ENCODE results near the gene IQCK.
A peak's percentile ranks its signal among the peaks of the same experiment; 100 is the strongest.

Gene IQCK

DNA sequence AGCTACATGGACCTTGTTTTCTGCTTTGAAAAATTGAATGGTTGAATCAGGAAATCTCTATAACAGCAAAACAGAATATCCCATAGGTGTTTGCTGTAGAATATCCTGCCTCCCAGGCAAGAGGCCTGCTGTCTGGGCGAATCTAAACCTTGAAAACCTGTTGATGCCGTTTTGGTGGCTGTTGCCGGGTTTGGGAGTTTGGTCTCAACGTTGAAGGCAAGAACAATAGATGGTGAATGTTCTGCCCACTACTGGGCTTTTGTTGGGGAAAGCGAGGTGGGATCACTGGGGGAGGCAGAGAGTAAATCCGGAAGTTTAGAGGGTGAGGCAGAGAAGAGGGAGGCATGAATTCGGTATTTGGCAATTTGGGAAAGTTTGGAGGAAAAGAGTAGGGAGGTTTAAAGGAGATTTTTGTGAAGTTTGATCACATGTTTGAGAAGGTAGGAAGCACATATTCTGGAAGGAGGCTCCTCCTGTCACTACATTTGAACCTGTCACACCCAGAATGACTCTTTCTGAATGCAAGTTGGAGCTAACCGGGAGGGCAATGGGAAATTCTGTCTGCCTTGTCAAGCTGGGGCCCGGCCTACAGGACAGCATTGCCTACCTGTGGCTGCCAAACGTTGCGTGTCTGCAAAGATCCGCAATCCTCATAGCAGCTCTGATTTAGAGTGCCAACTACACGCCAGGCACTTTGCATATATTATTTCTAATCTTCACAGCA is 120.1 kb downstream of the IQCK start:
- DNase-seq (ENCODE audit: low read depth), result no peak
- TF ChIP-seq, protein P1, sequence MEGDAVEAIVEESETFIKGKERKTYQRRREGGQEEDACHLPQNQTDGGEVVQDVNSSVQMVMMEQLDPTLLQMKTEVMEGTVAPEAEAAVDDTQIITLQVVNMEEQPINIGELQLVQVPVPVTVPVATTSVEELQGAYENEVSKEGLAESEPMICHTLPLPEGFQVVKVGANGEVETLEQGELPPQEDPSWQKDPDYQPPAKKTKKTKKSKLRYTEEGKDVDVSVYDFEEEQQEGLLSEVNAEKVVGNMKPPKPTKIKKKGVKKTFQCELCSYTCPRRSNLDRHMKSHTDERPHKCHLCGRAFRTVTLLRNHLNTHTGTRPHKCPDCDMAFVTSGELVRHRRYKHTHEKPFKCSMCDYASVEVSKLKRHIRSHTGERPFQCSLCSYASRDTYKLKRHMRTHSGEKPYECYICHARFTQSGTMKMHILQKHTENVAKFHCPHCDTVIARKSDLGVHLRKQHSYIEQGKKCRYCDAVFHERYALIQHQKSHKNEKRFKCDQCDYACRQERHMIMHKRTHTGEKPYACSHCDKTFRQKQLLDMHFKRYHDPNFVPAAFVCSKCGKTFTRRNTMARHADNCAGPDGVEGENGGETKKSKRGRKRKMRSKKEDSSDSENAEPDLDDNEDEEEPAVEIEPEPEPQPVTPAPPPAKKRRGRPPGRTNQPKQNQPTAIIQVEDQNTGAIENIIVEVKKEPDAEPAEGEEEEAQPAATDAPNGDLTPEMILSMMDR (IDR thresholded peaks at IDR 0.05; ENCODE audit: insufficient read depth, low read depth, low read length, missing control alignments), result no peak
- H3K4me3 ChIP-seq (ENCODE audit: low read length), result no peak overlapping the region

- no peak overlapping the region for H3K4me3 ChIP-seq (ENCODE audit: low read length)
- TF ChIP-seq, protein P1 (IDR thresholded peaks at IDR 0.05; ENCODE audit: insufficient read depth, low read depth, low read length, missing control alignments), result no peak
- DNase-seq (ENCODE audit: low read depth), result no peak
These were observed 122.5 kb downstream of the IQCK start for GRCh38 chr16:19840524-19841110.

GRCh38 chr16:19841184-19841583 is 123.1 kb downstream of the IQCK start:
- no peak overlapping the region for H3K4me3 ChIP-seq (ENCODE audit: low read length)
- TF ChIP-seq, protein P1 (IDR thresholded peaks at IDR 0.05; ENCODE audit: insufficient read depth, low read depth, low read length, missing control alignments), result no peak
- no peak for DNase-seq (ENCODE audit: low read depth)

GRCh38 chr16:19842426-19843157 is 124.5 kb downstream of the IQCK start:
- TF ChIP-seq, protein P1 (IDR thresholded peaks at IDR 0.05; ENCODE audit: insufficient read depth, low read depth, low read length, missing control alignments), result no peak
- DNase-seq (ENCODE audit: low read depth), result no peak
- no peak overlapping the region for H3K4me3 ChIP-seq (ENCODE audit: low read length)

GRCh38 chr16:19843371-19843770 is 125.3 kb downstream of the IQCK start:
- H3K4me3 ChIP-seq (ENCODE audit: low read length), result no peak overlapping the region
- TF ChIP-seq, protein P1 (IDR thresholded peaks at IDR 0.05; ENCODE audit: insufficient read depth, low read depth, low read length, missing control alignments), result no peak
- peak; percentile 7 for DNase-seq (ENCODE audit: low read depth)

DNA sequence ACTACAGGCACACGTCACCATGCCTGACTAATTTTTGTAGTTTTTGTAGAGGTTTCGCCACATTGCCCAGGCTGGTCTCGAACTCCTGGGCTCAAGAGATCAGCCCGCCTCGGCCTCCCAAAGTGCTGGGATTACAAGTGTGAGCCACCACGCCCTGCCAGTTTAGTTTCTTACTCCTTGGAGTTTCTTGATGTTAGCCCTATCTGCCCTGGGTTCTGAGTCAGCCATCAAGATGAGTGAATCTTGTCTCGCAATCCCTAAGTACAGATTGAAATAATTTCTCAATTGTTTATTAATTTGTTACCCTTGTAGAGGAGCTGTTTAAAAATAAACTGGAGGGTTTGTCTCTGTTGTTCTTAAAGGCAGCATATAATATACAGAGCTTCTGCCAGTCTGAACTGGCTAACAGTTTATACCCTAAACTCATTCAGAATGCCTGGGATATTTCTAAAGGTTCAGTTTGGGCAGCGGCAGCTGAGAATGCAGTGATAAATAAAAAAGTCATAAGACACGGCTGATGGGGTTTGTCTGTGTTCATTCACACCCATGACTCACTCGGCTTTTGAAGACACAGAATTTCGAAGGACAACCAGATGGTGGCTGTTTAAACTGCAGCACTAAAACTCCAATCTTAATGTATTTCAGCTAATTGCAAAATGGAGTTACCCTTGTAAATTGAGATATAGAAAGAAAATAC is 127.0 kb downstream of the IQCK start:
- TF ChIP-seq, protein P1 (IDR thresholded peaks at IDR 0.05; ENCODE audit: insufficient read depth, low read depth, low read length, missing control alignments), result no peak
- peak; percentile 24 for DNase-seq (ENCODE audit: low read depth)
- H3K4me3 ChIP-seq (ENCODE audit: low read length), result no peak overlapping the region

Measured in epithelial cell of esophagus (primary cell).